Frontal cortex (tissue), 4 donors: ENCODE results near the gene RLIM. TPM values are rescaled to one million over a fixed set of nuclear protein-coding genes. Genes with fewer than 3 reads are reported as not detected.
"Not testable (repeated sequence)": the region's sequence is repeated elsewhere in the genome, so short reads cannot be mapped to it uniquely, and the experiment has no call there.

Experiments
- DNase-seq, 2 donors: peaks; one replicate each; pipeline ENCODE4 v3.0.0; 2012; ENCODE audit warnings: low spot score in 2 of 2
- FAIRE-seq: peaks from 2 replicates; lab custom pipeline; 2012; peaks lifted over from hg19 to GRCh38; lab: Jason Lieb, UNC
- total RNA-seq: library from RNA; depleted of rRNA; stranded (reverse); fragments of >200 nt; gene quantifications from one replicate; pipeline ENCODE4 v1.2.3, GENCODE V29; 2014
- donor health status: control.
- donor health status: control.
- donor health status: control.

The RLIM gene, protein sequence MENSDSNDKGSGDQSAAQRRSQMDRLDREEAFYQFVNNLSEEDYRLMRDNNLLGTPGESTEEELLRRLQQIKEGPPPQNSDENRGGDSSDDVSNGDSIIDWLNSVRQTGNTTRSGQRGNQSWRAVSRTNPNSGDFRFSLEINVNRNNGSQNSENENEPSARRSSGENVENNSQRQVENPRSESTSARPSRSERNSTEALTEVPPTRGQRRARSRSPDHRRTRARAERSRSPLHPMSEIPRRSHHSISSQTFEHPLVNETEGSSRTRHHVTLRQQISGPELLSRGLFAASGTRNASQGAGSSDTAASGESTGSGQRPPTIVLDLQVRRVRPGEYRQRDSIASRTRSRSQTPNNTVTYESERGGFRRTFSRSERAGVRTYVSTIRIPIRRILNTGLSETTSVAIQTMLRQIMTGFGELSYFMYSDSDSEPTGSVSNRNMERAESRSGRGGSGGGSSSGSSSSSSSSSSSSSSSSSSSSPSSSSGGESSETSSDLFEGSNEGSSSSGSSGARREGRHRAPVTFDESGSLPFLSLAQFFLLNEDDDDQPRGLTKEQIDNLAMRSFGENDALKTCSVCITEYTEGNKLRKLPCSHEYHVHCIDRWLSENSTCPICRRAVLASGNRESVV
- total RNA-seq, result 123 TPM

DNA sequence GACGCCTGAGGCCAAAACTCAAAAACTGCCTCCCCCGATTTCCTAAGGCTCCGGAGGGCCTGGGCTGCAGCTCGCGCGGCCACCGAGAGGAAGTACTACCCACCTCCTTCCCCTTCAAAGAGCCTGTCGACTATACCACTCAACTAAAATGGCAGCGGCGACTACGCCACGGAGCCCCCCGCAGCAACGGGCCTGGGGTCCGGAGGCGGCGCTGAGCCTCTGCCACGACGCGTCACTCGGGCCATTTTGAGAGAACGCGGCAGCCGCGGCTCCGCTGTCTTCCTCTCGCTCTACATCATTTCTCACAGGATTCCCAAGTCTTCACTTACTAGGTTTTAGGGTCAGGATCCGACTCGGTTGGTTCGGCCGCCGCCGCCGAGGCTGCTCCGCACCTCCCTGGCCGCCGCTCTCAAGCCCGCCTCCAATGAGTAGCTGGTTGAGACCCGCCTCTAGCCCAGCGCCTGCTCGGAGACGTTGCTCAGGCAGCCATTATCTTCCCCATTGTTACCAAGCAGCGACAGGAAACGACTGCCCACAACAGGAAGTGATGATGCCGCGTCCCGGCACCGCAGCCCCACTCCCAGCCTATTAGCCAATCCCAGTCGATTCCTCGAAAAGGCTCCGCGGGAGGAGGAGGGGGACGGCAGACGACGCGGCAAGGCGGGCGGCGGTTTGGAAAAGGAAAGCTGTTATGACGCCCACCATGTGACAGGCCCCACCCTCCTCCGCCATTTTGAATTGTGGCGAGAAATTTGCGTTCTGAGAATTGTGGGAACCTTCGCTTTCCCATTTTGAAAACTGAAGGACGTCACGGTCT, at the start of gene RLIM:
Gene RLIM (minus strand): TSS at position 532 of the 817 bp plus-strand sequence. CDS start 18,647 bp downstream, outside the sequence.
- FAIRE-seq, result no peak

DNA sequence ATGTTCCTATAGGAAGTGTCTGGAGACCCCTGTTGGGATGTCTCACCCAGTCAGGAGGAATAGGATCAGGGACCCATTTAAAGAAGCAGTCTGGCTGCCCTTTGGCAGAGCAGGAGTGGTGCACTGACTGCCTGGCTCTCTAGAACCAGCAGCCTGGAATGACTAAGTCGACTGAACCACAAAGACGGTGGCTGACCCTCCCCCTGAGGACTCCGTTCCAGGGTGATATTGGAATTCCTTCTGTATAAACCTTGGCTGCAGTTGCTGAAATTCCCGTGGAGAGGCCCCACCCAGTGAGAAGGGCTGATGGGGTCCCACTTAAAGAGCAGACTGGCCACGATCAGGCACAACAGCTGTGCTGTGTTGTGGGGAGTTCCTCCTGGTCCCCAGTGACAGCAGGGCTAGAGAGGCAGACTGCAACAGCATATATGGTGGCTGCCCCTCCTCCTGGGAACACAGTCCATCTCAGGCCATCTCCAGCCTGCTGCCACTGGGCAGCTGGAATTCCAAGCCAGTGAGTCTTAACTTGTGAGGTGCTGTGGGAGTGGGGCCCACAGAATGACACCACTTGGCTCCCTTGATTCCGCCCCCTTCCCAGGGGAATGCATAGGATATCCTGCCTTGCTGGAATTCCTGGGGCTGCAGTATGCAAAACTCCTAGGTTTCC, 41.8 kb upstream of the RLIM start:
- FAIRE-seq, result no peak
- no peak for DNase-seq

More for the DNA sequence above, at the start of gene RLIM:
- peak; percentile 77 to 81 for DNase-seq

DNA sequence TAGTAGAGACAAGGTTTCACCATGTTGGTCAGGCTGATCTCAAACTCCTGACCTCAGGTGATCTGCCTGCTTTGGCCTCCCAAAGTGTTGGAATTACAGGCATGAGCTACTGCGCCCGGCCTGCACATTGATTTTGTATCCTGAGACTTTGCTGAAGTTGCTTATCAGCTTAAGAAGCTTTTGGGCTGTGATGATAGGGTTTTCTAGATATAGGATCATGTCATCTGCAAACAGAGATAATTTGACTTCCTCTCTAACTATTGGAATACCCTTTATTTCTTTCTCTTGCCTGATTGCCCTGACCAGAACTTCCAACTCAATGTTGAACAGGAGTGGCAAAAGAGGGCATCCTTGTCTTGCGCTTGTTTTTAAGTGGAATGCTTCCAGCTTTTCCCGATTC, 40.5 kb upstream of the RLIM start:
- not testable (repeated sequence) for FAIRE-seq, DNase-seq

DNA sequence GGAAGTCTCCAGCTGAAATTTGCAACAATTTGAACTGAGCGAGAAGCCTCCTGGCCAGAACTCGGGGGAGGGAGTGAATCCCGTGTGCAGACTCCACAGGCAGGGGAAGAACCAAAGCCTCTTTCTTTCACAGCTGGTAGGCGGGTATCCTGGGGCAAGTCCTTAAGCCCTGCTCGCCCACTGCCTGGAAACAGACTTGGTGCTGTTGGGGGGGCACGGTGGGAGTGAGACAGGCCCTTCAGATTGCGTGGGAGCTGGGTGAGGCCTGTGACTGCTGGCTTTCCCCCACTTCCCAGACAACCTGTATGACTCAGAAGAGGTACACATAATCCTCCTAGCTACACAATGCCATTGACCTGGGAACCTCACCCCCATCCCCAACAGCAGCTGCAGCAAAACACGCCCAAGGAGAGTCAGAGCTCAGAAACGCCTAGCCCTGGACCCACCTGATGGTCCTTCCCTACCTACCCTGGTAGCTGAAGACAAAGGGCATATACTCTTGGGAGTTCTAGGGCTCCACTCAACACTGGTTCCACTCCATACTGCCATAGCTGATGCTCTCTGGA, 22.4 kb upstream of the RLIM start:
- FAIRE-seq, result no peak
- DNase-seq, result no peak

DNA sequence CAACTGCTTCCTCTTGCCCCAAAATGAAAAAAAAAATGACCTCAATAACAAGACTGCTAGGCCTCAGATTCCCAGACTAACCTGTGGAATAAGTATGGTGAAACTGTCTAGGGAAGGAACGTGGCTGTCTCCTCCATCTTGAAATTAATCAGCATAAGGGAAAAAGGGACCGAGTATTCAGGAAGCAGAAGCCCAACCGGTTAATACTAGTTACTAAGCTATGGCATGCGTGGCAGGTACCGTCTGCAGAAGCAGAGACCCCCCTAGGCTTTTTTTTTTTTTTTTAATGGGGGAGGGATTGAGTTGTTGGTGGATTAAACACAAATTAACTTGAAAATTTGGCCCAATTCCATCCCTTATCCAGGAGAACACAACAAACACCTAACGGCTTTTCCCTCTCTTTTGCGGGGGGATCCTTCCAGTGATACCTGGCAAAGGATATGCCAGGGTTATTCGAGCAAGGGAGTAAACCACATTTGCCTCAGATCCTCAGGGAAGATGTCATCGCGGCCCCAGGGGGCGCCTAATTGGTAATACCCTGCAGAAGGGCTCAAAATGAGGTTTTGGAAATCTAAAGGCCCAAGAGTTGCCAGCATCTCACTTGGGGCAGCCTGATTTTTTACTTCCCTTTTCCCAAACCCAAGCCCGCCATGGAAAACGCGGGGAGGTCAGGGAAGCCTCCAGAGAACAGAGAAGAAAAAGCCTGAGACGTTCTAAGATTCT, 893 bp downstream of the RLIM start:
- FAIRE-seq, result no peak
- no peak for DNase-seq

DNA sequence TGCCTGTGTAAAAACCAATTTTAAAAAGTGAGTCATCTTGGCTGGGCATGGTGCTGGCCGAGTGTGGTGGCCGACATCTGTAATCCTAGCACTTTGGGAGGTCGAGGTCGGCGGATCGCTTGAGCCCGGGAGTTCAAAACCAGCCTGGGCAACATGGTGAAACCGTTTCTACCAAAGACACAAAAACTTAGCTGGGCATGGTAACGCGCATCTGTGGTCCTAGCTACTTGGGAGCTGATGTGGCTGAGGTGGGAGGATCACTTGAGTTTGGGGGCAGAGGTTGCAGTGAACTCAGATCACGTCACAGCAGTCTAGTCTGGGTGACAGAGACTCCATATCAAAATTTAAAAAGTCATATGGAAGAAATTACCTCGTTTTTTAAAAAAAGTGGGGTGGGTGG, 7.6 kb downstream of the RLIM start:
- FAIRE-seq, result no peak
- no peak for DNase-seq

DNA sequence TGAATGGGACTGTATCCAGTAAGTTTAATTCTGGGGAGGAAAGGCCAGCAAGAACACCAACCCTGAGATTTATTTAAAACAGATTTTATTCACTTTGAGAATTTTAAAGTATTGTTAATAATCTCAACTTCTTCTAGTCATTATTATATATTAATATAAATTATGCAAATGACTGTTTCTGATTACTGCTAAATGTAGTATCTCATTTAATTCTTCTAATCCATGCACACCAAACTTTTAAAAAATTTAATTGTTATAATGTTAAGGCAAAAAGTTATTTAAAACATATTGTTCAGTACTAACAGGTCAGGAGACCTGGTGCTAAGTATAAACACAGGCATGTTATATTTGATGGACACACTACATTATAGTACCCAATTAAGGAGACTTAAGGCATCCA, 8.1 kb downstream of the RLIM start:
- FAIRE-seq, result peak; percentile 24
- no peak for DNase-seq

DNA sequence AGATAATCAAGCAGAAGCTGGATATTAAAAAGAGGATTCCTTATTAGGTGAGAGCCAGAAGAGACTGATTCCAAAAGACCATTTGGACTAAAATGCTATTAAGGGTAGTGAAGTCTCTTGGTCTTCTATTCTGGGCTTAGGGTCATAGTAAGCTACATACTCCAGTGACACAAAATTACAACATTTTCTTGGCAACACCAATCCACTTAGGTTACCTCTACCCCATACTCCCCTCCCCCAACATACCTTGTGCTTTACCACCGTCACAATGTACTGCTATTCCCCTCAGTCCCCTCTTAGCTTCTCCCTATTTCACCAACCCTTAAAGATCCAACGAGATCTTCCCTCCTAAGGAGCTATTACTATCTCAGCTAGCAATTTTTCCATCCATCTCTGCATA, 11.4 kb downstream of the RLIM start:
- DNase-seq, result no peak

DNA sequence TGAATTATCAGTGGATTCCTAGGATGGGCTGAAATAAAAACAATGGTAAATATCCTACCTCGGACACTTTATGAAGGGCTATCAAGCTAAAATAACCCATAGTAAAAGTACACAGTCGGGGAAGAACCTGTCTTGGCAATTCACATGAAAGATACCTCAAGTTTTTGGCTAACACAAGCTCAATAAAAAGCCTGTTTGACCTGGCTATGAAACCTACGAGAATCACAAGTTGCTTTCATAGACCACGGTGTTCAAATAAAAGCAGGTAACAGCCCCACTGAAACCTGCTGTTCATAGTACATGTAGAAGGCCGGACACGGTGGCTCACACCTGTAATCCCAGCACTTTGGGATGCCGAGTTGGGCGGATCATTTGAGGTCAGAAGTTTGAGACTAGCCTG, 12.3 kb downstream of the RLIM start:
- DNase-seq (no peak), FAIRE-seq (no peak)

More for the DNA sequence above, 11.4 kb downstream of the RLIM start:
- FAIRE-seq, result no peak

DNA sequence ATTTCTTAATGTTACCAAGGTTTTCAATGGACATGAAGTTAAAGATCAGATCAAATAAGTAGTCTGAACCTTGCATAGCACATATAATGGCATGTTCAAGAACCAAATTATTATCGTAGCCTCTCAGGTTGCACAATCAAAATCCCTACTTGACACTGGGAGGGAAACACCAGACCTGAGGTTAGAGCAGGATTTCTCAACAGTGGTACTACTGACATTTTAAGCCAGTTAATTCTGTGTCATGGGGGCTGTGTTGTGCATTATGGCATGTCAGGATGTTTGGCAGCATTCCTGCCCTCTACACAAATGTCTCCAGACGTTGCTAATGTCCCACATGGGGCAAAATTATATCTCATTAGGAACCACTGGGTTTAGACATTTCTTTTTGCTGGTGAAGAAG, 20.8 kb downstream of the RLIM start:
- FAIRE-seq (no peak), DNase-seq (no peak)

DNA sequence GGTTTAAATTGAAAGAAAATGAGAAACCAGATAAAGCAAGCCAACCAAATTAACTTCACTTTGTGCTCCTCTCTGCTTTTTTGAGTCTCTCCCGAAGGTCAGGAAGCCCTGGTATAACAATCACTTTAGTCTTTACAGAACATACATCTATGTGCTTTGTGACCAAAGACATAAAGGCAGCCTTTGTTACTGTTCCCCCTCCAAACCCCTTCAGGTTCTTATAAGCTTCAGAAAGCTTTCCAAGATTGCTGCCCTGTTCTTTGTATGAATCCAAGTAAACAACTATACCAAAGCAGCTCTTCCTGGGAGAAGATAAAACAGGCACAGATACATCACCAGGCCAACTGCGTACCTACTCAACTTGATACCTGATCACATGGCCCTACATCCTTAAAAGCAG, 28.7 kb downstream of the RLIM start:
- FAIRE-seq, result no peak
- DNase-seq, result no peak

DNA sequence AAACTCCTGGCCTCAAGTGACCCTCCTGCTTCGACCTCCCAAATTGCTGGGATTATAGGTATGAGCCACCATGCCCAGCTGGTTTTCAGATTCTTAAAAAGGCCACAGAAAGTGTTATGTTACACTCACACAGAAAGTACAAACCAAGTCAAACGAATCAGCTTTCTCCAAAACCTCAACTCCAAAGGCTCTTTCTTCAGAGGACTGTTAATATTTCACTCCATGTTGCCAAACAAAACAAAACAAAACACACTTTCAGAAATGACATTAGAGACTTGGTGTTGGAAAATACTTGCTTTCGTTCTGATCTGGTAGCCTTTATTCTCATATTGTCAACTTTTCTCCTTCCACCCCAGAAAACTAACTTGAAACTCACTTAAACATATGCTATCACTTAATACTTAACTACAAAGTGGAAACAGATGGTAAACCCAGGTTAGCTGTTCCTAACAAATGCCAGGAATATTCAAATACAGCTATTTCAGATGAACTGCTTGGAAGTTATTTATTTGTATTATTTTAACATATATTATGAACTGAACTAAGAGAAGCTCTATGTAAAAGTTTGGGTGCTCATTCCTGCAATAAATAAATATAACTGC, 34.7 kb downstream of the RLIM start:
- DNase-seq (no peak), FAIRE-seq (no peak)

DNA sequence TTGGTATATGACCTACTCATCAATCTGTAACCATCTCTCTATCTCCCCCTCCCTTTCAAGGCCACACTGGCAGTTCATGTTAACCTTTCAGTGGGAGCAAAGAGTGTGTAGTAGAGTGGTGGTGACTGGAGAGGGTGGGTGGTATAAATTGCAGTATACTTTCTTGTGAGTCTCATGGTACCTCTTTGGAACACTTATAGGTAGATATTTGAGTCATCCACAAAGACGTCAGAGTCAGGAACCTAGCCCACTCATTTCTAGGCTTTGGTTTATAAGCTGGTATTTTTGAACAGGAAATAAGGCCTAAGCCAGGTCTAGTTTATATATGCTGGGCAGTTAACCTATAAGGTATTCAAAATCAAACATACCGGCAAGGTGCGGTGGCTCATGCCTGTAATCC, 36.3 kb downstream of the RLIM start:
- no peak for FAIRE-seq
- no peak for DNase-seq

DNA sequence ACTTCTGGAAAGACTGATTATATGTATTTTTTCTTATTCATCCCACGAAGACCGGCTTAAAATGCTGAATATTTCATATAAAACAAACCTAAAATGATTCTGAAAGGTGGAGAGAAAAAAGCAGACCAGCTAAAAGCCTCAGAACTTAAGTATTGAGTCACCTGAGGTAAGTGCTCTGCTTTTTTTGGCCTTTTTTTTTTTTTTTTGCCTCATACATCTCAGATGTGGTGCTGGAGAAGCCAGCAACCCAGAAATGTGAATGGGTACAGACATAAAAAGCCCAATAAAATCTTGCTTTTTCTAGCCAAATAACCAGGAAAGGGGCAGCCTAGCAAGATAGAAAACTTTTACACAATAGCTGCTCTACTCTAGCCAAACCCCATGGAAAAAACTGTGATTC, 57.0 kb downstream of the RLIM start:
- FAIRE-seq (no peak), DNase-seq (no peak)

DNA sequence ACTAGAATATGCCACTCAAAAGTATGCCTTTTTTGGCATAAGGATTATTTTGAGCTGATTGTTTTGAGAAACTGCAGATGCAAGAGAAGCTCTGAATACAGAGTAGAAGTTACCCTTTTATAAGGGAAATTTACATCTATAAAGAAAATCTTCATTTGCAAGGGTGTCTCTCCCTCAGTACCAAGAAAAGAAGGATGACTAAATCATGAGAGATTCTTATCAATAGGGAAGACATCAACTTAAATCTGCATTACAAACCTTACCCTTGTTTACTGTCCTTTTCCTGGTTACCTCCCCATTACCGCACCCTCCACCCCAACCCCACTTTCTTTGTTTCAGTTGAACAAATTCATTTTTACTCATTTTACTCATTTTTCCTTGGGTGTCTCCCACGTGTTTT, 62.5 kb downstream of the RLIM start:
- FAIRE-seq, result no peak
- DNase-seq, result no peak

DNA sequence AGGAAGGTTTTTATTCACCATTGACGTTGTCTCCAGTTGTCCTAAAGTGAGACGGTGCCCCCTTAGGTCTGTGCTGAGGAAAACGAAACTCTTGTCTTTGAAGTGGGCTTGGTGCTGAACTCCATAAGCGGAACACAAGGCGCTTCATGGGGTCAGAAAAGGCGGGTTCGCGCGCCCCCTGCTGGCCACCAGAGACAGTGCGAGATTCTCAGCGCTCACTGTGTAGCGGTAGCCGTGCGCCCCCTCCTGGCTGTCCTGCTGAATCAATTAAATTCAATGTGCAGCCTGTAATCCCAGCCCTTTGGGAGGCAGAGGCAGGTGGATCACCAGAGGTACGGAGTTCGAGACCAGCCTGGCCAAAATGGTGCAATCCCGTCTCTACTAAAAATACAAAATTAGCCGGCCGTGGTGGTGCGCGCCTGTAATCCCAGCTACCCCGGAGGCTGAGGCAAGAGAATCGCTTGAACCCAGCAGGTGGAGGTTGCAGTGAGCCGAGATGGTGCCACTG, 64.1 kb downstream of the RLIM start:
- FAIRE-seq, result no peak

DNA sequence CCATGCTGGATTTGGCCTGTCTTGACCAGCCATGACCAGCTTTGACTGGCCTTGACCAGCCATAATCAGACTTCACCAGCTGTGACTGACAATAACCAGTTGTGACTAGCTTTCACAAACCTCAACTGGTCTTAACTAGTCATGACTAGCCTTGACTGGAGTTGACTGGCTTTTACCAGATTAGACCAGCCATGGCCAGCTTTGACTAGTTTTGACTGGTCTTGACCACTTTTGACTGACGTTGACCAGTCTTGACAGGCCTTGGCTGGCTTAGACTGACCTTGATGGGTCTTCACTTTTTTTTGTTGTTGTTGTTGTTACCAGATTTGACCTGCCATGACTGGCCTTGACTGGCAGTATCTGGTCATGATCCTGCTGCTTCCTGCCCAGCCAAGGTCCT, 67.4 kb downstream of the RLIM start:
- DNase-seq (no peak), FAIRE-seq (no peak)

More for the DNA sequence above, 64.1 kb downstream of the RLIM start:
- DNase-seq, result peak in 1 of 2 donors; percentile 39

DNA sequence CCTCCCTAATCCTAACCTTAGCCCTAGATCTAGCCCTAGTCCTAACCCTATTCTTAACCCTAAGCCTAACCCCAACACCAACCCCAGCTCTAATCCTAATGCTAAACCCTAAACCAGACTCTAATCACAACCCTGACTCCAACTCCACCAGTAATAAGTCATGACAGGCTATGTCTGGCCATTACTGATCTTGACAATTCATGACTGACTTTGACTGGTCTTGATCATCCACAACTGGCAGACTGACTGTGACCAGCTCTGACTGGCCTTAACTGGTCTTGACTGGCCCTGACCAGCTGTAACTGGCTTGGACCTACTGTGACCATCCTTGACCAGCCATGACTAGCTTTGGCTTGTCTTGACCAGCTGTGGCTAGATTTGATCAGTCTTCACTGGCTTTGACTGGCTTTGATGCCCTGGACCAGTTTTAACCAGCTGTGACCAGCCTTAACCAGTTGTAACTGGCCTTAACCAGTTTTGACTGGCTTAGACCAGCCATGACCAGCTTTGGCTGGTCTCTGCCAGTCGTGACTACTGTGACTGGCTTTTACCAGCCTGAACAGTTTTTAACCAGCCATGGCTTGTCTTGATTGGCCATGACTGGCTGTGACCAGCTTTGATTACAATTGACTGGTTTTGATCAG, 68.4 kb downstream of the RLIM start:
- no peak for DNase-seq
- FAIRE-seq, result no peak
